Measurements from ENCODE around the gene SERPINA5. TPM values are rescaled to one million over a fixed set of nuclear protein-coding genes. Genes with fewer than 3 reads are reported as not detected.

SERPINA5 gene
- total RNA-seq, result 2.7 TPM
- long read RNA-seq, transcript SERPINA5-208 (5 exons, 2,211 nt), result major isoform, 5 of 7 reads
- long read RNA-seq, partial matches to known transcripts, result 1 of 7 reads
- long read RNA-seq, other reads (novel, unspliced or antisense), result 0 of 7 reads

- DNase-seq, result peak; percentile 81
- intact Hi-C loops (cut with DNase I), result no loop called here
- ATAC-seq (ENCODE audit: poor library complexity), result peak; percentile 70
These were observed at the start of gene SERPINA5 for GRCh38 chr14:94581127-94581999. Gene SERPINA5, plus strand, starts transcription at chr14:94581426. Its CDS starts 5,937 bp downstream, at chr14:94587363.

GRCh38 chr14:94532447-94532846 lies 48.8 kb upstream of the SERPINA5 start:
- intact Hi-C loops (cut with DNase I), result no loop called here
- ATAC-seq (ENCODE audit: poor library complexity) (no peak), DNase-seq (no peak)

- no peak for DNase-seq
- ATAC-seq (ENCODE audit: poor library complexity), result no peak
- intact Hi-C loops (cut with DNase I), result no loop called here
These were observed 45.7 kb upstream of the SERPINA5 start for GRCh38 chr14:94535506-94535905.

- ATAC-seq (ENCODE audit: poor library complexity), result no peak
- intact Hi-C loops (cut with DNase I), result no loop called here
- no peak for DNase-seq
These were observed 44.4 kb upstream of the SERPINA5 start for GRCh38 chr14:94536836-94537235.

GRCh38 chr14:94538070-94538740 lies 43.0 kb upstream of the SERPINA5 start:
- ATAC-seq (ENCODE audit: poor library complexity) (no peak), DNase-seq (no peak)
- intact Hi-C loops (cut with DNase I), result no loop called here

GRCh38 chr14:94539181-94539580 lies 42.0 kb upstream of the SERPINA5 start:
- no peak for ATAC-seq (ENCODE audit: poor library complexity)
- DNase-seq, result no peak
- intact Hi-C loops (cut with DNase I), result no loop called here

GRCh38 chr14:94540031-94540794 lies 41.0 kb upstream of the SERPINA5 start:
- ATAC-seq (ENCODE audit: poor library complexity) (peak; percentile 34), DNase-seq (no peak)
- intact Hi-C loops (cut with DNase I), result no loop called here

- ATAC-seq (ENCODE audit: poor library complexity), result no peak
- intact Hi-C loops (cut with DNase I), result no loop called here
- no peak for DNase-seq
These were observed 39.8 kb upstream of the SERPINA5 start for GRCh38 chr14:94541234-94541975.

GRCh38 chr14:94542111-94542810 lies 39.0 kb upstream of the SERPINA5 start:
- DNase-seq (no peak), ATAC-seq (ENCODE audit: poor library complexity) (no peak)
- intact Hi-C loops (cut with DNase I), result no loop called here

GRCh38 chr14:94542811-94543440 lies 38.3 kb upstream of the SERPINA5 start:
- no peak for ATAC-seq (ENCODE audit: poor library complexity)
- DNase-seq, result no peak
- intact Hi-C loops (cut with DNase I), result no loop called here

- DNase-seq (no peak), ATAC-seq (ENCODE audit: poor library complexity) (no peak)
- intact Hi-C loops (cut with DNase I), result no loop called here
These were observed 37.6 kb upstream of the SERPINA5 start for GRCh38 chr14:94543449-94544124.

- DNase-seq (no peak), ATAC-seq (ENCODE audit: poor library complexity) (no peak)
- intact Hi-C loops (cut with DNase I), result no loop called here
These were observed 36.5 kb upstream of the SERPINA5 start for GRCh38 chr14:94544726-94545125.

GRCh38 chr14:94545131-94545841 lies 35.9 kb upstream of the SERPINA5 start:
- DNase-seq (no peak), ATAC-seq (ENCODE audit: poor library complexity) (no peak)
- intact Hi-C loops (cut with DNase I), result no loop called here

- no peak for ATAC-seq (ENCODE audit: poor library complexity)
- no peak for DNase-seq
- intact Hi-C loops (cut with DNase I), result no loop called here
These were observed 34.0 kb upstream of the SERPINA5 start for GRCh38 chr14:94547151-94547680.

GRCh38 chr14:94547726-94548125 lies 33.5 kb upstream of the SERPINA5 start:
- no peak for DNase-seq
- ATAC-seq (ENCODE audit: poor library complexity), result no peak

More at GRCh38 chr14:94547726-94548125, 33.5 kb upstream of the SERPINA5 start:
- intact Hi-C loops (cut with DNase I), result no loop called here

Measured in Right ventricle myocardium superior (tissue), 1 donor.